Gastrocnemius medialis (tissue), 4 donors: ENCODE measurements around the gene ENTPD6.

ENCODE experiments used
- CTCF ChIP-seq, 5 experiments: fragments of 450-650 bp in 3 of 5; fragments of 200-600 bp in 2 of 5; sonication (generic) in 2 of 5; IDR thresholded peaks in 4 of 5; conservative IDR thresholded peaks in 1 of 5; 1 replicate in 4 of 5; 2 replicates in 1 of 5; pipeline ENCODE4 v1.5.1; 2016 to 2019; ENCODE audit warnings: antibody characterized with exemption in 5 of 5, mild to moderate bottlenecking in 3 of 5, moderate library complexity in 3 of 5
- POLR2A ChIP-seq, 2 donors: fragments of 450-650 bp; IDR thresholded peaks; one replicate each; pipeline ENCODE4 v1.6.1; 2017; ENCODE audit warnings: antibody characterized with exemption in 2 of 2, mild to moderate bottlenecking in 2 of 2, moderate library complexity in 2 of 2

GRCh38 chr20:25178563-25179438 lies 16.7 kb upstream of the ENTPD6 start:
- no peak for TF ChIP-seq POLR2A (IDR thresholded peaks at IDR 0.05)
- TF ChIP-seq CTCF (IDR thresholded peaks at IDR 0.05 in 4 of 5, conservative IDR thresholded peaks at IDR 0.05 in 1 of 5): peak; percentile 62 to 84 (median 73)
